GM18502 (cell line): Measurements from ENCODE around the gene ESR1.
"Not testable (repeated sequence)": the region's sequence is repeated elsewhere in the genome, so short reads cannot be mapped to it uniquely, and the experiment has no call there.

ENCODE experiments used
- ATAC-seq: cut with Tn5 transposase; IDR thresholded peaks from one replicate; pipeline ENCODE4 v1.9.1; 2021; ENCODE audit warnings: mild to moderate bottlenecking; ENCODE audit not compliant: unreplicated experiment, poor library complexity

Gene ESR1

GRCh38 chr6:151882206-151882605, 74.7 kb downstream of the ESR1 start:
- ATAC-seq, result no peak

DNA sequence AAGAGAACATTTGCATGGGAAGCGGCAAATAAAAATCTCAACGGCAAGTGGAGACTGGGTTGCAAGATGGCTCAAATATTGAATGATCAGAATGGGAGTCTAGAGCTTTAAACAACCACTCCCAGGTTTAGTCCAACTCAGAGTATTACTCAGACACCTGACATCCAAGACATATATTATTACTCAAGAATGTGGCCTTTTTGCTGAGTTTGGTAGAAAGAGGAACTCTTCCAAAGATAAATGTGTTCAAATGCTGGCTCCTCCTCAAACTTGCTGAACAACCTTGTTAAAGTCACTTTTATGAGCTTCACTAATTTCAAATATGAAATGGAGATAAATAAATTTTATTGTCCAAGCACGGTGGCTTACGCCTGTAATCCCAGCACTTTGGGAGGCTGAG, 77.8 kb downstream of the ESR1 start:
- no peak for ATAC-seq

- no peak for ATAC-seq
Observed at GRCh38 chr6:151891524-151891923, 84.0 kb downstream of the ESR1 start.

- ATAC-seq, result not testable (repeated sequence)
Observed at GRCh38 chr6:151894426-151894825, 86.9 kb downstream of the ESR1 start.

DNA sequence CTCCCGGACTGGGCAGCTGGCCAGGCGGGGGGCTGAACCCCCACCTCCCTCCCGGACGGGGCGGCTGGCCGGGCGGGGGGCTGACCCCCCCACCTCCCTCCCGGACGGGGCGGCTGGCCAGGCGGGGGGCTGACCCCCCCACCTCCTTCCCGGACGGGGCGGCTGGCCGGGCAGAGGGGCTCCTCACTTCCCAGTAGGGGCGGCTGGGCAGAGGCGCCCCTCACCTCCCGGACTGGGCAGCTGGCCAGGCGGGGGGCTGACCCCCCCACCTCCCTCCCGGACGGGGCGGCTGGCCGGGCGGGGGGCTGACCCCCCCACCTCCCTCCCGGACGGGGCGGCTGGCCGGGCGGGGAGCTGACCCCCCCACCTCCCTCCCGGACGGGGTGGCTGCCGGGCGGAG, 91.7 kb downstream of the ESR1 start:
- ATAC-seq, result not testable (repeated sequence)

- not testable (repeated sequence) for ATAC-seq
Observed at GRCh38 chr6:151899796-151900195, 92.3 kb downstream of the ESR1 start.

- ATAC-seq, result no peak
Observed at GRCh38 chr6:151900256-151900655, 92.8 kb downstream of the ESR1 start.

GRCh38 chr6:151901009-151901411, 93.5 kb downstream of the ESR1 start:
- ATAC-seq, result no peak

- ATAC-seq, result no peak
Observed at GRCh38 chr6:151904631-151905030, 97.1 kb downstream of the ESR1 start.

GRCh38 chr6:151905072-151905471, 97.6 kb downstream of the ESR1 start:
- ATAC-seq, result no peak

DNA sequence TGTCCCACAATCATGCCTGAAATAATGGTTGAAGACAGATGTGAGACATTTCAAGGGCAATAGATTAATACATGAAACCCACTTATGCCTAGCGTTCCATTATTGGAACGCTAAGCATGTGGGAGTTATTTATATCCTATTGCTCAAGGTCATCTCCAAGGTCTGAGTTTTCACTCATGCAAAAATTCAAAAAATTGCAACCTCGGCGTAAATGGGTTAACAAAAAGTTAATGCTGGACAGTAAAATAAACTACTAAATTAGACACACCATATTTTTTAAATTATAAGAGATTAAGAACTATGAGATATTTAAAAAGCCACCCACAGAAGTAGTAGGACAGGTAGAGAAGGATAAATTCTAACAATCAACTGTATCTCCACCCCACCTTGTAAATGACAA, 98.4 kb downstream of the ESR1 start:
- ATAC-seq, result no peak

- no peak for ATAC-seq
Observed at GRCh38 chr6:151911401-151911800, 103.9 kb downstream of the ESR1 start.

- ATAC-seq, result no peak
Observed at GRCh38 chr6:151914484-151914883, 107.0 kb downstream of the ESR1 start.

- ATAC-seq, result no peak
Observed at GRCh38 chr6:151916075-151916474, 108.6 kb downstream of the ESR1 start.

DNA sequence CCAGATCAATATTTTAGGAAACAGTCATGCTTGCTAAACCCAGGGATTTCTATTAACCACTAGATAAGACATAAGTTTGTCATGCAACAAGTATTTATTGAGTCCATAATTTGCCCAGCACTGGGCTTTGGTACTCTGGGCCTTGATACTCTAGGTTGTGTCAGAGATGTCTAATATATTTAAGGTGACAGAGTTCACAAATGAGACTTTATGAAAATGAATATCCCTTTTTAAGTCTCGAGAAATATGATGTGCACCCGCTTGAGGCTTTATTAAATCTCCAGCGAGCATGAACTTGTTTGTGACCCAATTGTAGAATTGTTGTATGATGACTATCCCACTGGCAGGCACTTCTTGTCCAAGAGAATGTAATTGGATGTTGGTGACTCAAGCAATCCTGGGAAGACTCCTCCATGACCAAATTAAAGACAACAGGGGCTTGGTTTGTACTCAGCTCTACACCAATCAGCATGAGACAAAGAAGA, 109.2 kb downstream of the ESR1 start:
- ATAC-seq, result no peak

GRCh38 chr6:151917531-151918329, 110.2 kb downstream of the ESR1 start:
- no peak for ATAC-seq

DNA sequence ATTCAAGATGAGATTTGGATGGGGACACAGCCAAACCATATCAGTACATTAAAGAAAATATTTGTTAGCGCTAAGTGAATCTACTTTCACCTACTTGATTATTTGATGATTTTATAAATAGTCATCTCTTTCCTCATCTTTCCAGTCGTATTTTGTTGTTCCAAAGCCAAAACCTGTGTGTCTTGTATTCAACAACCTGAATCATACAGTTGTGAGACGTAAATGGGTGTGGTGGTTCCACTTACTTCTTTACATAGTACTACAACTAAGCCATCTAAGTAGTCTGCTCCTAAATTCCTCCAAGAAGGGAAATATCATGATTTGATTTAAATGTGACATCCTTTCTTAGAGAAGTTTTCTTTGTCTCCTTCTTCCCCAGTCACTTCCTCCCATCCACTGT, 132.8 kb downstream of the ESR1 start:
- no peak for ATAC-seq

- ATAC-seq, result no peak
Observed at GRCh38 chr6:151948002-151948743, 140.7 kb downstream of the ESR1 start.

DNA sequence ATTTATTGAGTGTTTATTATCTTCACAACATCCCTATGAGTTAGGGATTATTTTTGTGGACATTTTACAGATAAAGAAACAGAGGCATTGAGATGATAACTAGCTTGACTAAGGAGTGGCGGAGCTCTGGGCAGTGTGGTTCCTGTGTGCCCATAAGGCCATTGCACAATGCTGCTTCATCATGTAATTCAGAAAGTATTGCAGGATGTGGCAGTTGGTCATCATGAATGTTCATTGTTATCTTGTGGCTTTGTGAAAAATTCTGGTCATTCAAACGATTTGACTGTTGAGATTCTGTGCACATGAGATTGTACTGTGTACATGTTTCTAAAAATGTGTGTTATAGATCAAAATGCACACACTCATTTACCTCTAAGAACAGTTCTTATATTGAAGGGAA, 150.8 kb downstream of the ESR1 start:
- ATAC-seq, result no peak

- no peak for ATAC-seq
Observed at GRCh38 chr6:151959086-151959485, 151.6 kb downstream of the ESR1 start.

DNA sequence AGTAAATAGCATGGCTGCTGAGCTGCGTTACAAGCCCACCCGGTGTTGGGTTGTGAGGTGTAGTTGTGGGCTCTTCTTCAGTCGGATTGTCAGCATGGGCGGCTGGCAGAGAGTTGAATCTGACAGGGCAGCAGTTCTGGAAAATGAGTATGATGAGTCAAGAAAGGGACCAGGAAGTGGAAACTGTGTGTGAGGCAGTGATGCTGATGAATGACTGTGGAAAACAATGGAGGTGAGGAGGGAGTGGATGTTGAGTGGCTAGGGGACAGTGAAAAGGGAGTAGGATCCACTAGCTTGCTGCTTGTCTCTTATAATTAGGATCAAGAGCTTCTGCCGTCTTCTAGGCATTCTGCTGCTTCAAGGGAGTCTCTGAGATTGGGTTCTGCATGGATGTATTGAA, 154.3 kb downstream of the ESR1 start:
- ATAC-seq, result no peak
